ENCODE results near the gene ZFYVE21. TPM values are rescaled to one million over a fixed set of nuclear protein-coding genes. Genes with fewer than 3 reads are reported as not detected.

ZFYVE21 gene
- total RNA-seq, 6 experiments from 2014 or later = 40.9 to 47.7 (median 42.1) TPM

DNA sequence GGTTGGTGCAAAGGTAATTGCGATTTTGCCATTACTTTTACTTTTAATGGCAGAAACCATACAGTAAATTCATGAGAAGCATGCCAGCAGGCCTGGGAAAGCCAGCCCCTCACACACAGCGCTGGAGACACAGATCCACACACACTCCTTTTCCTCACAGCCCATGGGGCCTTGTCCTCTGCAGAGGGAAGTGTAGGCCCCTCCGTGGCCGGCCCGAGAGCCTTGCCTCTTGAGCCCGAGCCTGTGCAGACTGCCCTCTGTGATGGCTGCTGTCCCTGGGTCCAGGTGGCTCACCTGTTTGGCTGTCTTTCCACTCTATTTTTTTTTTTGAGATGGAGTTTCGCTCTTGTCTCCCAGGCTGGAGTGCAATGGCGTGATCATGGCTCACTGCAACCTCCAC is 39.7 kb upstream of the ZFYVE21 start:
- H3K36me3 Mint-ChIP-seq (ENCODE audit: low read depth) = peaks cover 61% of the 10 kb centered on the region
- TF ChIP-seq, protein P1, sequence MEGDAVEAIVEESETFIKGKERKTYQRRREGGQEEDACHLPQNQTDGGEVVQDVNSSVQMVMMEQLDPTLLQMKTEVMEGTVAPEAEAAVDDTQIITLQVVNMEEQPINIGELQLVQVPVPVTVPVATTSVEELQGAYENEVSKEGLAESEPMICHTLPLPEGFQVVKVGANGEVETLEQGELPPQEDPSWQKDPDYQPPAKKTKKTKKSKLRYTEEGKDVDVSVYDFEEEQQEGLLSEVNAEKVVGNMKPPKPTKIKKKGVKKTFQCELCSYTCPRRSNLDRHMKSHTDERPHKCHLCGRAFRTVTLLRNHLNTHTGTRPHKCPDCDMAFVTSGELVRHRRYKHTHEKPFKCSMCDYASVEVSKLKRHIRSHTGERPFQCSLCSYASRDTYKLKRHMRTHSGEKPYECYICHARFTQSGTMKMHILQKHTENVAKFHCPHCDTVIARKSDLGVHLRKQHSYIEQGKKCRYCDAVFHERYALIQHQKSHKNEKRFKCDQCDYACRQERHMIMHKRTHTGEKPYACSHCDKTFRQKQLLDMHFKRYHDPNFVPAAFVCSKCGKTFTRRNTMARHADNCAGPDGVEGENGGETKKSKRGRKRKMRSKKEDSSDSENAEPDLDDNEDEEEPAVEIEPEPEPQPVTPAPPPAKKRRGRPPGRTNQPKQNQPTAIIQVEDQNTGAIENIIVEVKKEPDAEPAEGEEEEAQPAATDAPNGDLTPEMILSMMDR (IDR thresholded peaks at IDR 0.05) = no peak

GRCh38 chr14:103676881-103677675 is 38.5 kb upstream of the ZFYVE21 start:
- TF ChIP-seq, protein P1 (IDR thresholded peaks at IDR 0.05) = no peak
- H3K27me3 Mint-ChIP-seq (ENCODE audit: insufficient read depth) = peaks cover 2% of the 10 kb centered on the region; the same call in 1 of the 2 replicates
- no peaks in the 10 kb centered on the region; the same call in 1 of the 2 replicates for H3K4me1 Mint-ChIP-seq (ENCODE audit: low read depth)
- peaks cover 54% of the 10 kb centered on the region for H3K36me3 Mint-ChIP-seq (ENCODE audit: low read depth)
- DNase-seq = peak; percentile 38
- peak overlapping the region; percentile 32 for H3K27ac Mint-ChIP-seq
- peak overlapping the region; percentile 18; the same call in 1 of the 2 replicates for H3K4me3 Mint-ChIP-seq
- no peaks in the 10 kb centered on the region for H3K9me3 Mint-ChIP-seq

More for the DNA sequence above, 39.7 kb upstream of the ZFYVE21 start:
- no peak for DNase-seq
- H3K27ac Mint-ChIP-seq = no peak overlapping the region
- H3K27me3 Mint-ChIP-seq (ENCODE audit: insufficient read depth) = peaks cover under 1% of the 10 kb centered on the region; the same call in 1 of the 2 replicates
- H3K4me1 Mint-ChIP-seq (ENCODE audit: low read depth) = no peaks in the 10 kb centered on the region; the same call in 1 of the 2 replicates
- no peaks in the 10 kb centered on the region for H3K9me3 Mint-ChIP-seq
- no peak overlapping the region for H3K4me3 Mint-ChIP-seq

DNA sequence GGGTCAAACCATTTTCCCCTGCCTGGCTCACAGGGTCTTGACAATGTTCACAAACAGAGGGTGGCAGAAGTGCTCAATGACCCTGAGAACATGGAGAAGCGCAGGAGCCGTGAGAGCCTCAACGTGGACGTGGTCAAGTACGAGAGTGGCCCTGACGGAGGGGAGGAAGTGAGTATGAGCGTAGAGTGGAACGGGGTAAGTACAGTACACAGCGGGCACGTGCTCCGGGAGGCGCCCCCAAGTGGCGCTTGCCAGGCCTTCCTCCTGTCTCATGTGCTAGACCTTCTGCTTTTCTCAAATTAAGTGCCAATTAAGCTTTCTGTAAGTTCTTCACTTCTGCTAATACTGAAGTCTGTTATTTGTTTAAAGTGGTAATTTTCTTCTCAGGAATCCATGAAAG is 36.3 kb upstream of the ZFYVE21 start:
- H3K4me1 Mint-ChIP-seq (ENCODE audit: low read depth) = no peaks in the 10 kb centered on the region; the same call in 1 of the 2 replicates

GRCh38 chr14:103680491-103681231 is 34.9 kb upstream of the ZFYVE21 start:
- Mint-ChIP-seq H3K27me3 (ENCODE audit: insufficient read depth) (peaks cover 5% of the 10 kb centered on the region), H3K36me3 (ENCODE audit: low read depth) (peaks cover 39% of the 10 kb centered on the region), H3K27ac (no peak overlapping the region), H3K9me3 (no peaks in the 10 kb centered on the region), H3K4me3 (no peak overlapping the region), H3K4me1 (ENCODE audit: low read depth) (no peaks in the 10 kb centered on the region; the same call in 1 of the 2 replicates)
- TF ChIP-seq, protein P1 (IDR thresholded peaks at IDR 0.05) = no peak
- DNase-seq = no peak

More for the DNA sequence above, 36.3 kb upstream of the ZFYVE21 start:
- Mint-ChIP-seq H3K4me3 (no peak overlapping the region), H3K27me3 (ENCODE audit: insufficient read depth) (peaks cover 5% of the 10 kb centered on the region), H3K9me3 (no peaks in the 10 kb centered on the region), H3K27ac (no peak overlapping the region), H3K36me3 (ENCODE audit: low read depth) (peaks cover 41% of the 10 kb centered on the region)
- TF ChIP-seq, protein P1 (IDR thresholded peaks at IDR 0.05) = peak; percentile 66
- no peak for DNase-seq

DNA sequence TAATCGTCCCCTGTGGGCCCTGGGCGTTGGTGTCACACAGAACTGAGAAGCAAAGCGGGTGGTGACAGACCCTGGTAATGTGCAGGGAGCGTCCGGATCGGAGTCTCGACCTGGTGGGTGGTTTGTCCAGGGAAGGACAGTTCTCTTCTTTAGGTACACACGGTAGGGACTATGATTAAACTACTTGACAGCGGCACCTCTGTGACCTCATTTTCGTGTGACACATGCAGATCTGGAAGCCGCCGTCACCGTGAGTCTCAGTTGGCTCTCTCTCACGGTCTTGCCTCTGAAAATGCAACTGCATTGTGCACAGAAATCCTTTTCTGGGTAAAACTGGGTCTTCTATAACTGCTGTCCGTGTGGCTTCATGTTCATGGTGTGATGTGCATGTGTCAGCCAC is 32.5 kb upstream of the ZFYVE21 start:
- Mint-ChIP-seq H3K27me3 (ENCODE audit: insufficient read depth) (peaks cover 5% of the 10 kb centered on the region), H3K9me3 (no peaks in the 10 kb centered on the region), H3K27ac (no peak overlapping the region; the same call in 1 of the 2 replicates), H3K36me3 (ENCODE audit: low read depth) (peaks cover 31% of the 10 kb centered on the region; the same call in 1 of the 2 replicates), H3K4me3 (no peak overlapping the region), H3K4me1 (ENCODE audit: low read depth) (no peaks in the 10 kb centered on the region; the same call in 1 of the 2 replicates)
- DNase-seq = no peak
- TF ChIP-seq, protein P1 (IDR thresholded peaks at IDR 0.05) = no peak

Measured in HFFc6 (cell line).